ENCODE results near the gene IGFBP1. TPM values are rescaled to one million over a fixed set of nuclear protein-coding genes. Genes with fewer than 3 reads are reported as not detected.
A peak's percentile ranks its signal among the peaks of the same experiment; 100 is the strongest.
"Not testable (repeated sequence)": the region's sequence is repeated elsewhere in the genome, so short reads cannot be mapped to it uniquely, and the experiment has no call there.

The IGFBP1 gene
- total RNA-seq, 1 donor: 4.0 TPM

DNA sequence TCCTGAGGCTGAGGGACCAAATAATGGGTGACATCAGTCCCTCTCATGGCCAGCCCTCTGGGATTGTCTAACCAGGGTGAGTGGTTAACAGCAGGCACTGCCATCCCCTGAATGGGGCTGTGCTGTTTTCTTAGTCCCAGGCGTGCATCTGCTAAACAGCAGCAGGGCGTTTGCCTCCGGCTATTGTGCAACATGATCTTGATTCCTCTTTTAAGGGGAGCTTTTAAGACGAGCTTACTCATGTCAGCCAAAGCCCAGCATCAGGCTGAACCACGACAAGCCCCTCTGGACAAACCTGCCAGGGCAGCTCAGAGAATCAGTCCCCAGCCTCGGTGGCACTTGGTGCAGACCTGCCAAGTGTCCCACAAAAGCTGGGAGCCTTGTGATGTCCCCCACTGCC is 49.0 kb downstream of the IGFBP1 start:
- TF ChIP-seq, protein P1, sequence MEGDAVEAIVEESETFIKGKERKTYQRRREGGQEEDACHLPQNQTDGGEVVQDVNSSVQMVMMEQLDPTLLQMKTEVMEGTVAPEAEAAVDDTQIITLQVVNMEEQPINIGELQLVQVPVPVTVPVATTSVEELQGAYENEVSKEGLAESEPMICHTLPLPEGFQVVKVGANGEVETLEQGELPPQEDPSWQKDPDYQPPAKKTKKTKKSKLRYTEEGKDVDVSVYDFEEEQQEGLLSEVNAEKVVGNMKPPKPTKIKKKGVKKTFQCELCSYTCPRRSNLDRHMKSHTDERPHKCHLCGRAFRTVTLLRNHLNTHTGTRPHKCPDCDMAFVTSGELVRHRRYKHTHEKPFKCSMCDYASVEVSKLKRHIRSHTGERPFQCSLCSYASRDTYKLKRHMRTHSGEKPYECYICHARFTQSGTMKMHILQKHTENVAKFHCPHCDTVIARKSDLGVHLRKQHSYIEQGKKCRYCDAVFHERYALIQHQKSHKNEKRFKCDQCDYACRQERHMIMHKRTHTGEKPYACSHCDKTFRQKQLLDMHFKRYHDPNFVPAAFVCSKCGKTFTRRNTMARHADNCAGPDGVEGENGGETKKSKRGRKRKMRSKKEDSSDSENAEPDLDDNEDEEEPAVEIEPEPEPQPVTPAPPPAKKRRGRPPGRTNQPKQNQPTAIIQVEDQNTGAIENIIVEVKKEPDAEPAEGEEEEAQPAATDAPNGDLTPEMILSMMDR (IDR thresholded peaks at IDR 0.05; ENCODE audit: extremely low read depth, low read depth, low read length): no peak
- no peak overlapping the region for H3K4me2 ChIP-seq (ENCODE audit: insufficient read depth, low read length)
- H3K27me3 ChIP-seq (ENCODE audit: insufficient read depth, low read length): no peaks in the 10 kb centered on the region
- no peak overlapping the region for H3K4me3 ChIP-seq (ENCODE audit: insufficient read depth, low read length)
- H4K20me1 ChIP-seq (ENCODE audit: insufficient read depth, low read length): no peaks in the 10 kb centered on the region
- H3K4me1 ChIP-seq (ENCODE audit: insufficient read depth, low read length): no peaks in the 10 kb centered on the region
- H2AFZ ChIP-seq (ENCODE audit: low read length): no peak overlapping the region
- no peaks in the 10 kb centered on the region for H3K79me2 ChIP-seq (ENCODE audit: insufficient read depth, low read length)
- DNase-seq (ENCODE audit: insufficient read length, low spot score, missing footprints): no peak
- no peaks in the 10 kb centered on the region for H3K36me3 ChIP-seq (ENCODE audit: insufficient read depth, low read length)
- no peak overlapping the region for H3K27ac ChIP-seq (ENCODE audit: low read depth, low read length)
- H3K9me3 ChIP-seq (ENCODE audit: low read depth, low read length): no peaks in the 10 kb centered on the region

DNA sequence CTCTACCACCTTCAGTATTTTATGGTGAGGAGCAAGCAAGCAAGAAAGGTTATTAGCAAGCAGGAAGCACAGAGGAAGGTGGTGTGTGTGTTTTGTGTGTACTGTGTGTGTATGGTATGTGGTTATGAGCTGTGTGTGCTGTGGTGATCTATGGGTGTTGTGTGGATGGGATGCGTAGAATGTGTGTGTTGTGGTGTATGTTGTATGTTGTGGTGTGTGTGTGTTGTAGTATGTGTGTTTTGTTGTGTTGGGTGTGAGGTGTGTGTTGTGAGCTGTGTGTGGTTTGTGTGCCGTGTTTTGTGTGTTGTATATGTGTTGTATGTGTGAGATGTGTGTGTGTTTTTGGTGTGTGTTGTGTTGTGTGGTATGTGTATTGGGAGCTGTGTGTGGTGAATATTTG is 49.6 kb downstream of the IGFBP1 start:
- H3K4me2 ChIP-seq (ENCODE audit: insufficient read depth, low read length): no peak overlapping the region
- no peak for DNase-seq (ENCODE audit: insufficient read length, low spot score, missing footprints)
- H3K4me1 ChIP-seq (ENCODE audit: insufficient read depth, low read length): no peaks in the 10 kb centered on the region
- H4K20me1 ChIP-seq (ENCODE audit: insufficient read depth, low read length): no peaks in the 10 kb centered on the region
- H3K36me3 ChIP-seq (ENCODE audit: insufficient read depth, low read length): no peaks in the 10 kb centered on the region
- H3K9me3 ChIP-seq (ENCODE audit: low read depth, low read length): no peaks in the 10 kb centered on the region
- no peak overlapping the region for H3K4me3 ChIP-seq (ENCODE audit: insufficient read depth, low read length)
- no peak overlapping the region for H2AFZ ChIP-seq (ENCODE audit: low read length)
- H3K27ac ChIP-seq (ENCODE audit: low read depth, low read length): no peak overlapping the region
- TF ChIP-seq, protein P1 (IDR thresholded peaks at IDR 0.05; ENCODE audit: extremely low read depth, low read depth, low read length): no peak
- no peaks in the 10 kb centered on the region for H3K27me3 ChIP-seq (ENCODE audit: insufficient read depth, low read length)
- H3K79me2 ChIP-seq (ENCODE audit: insufficient read depth, low read length): no peaks in the 10 kb centered on the region

DNA sequence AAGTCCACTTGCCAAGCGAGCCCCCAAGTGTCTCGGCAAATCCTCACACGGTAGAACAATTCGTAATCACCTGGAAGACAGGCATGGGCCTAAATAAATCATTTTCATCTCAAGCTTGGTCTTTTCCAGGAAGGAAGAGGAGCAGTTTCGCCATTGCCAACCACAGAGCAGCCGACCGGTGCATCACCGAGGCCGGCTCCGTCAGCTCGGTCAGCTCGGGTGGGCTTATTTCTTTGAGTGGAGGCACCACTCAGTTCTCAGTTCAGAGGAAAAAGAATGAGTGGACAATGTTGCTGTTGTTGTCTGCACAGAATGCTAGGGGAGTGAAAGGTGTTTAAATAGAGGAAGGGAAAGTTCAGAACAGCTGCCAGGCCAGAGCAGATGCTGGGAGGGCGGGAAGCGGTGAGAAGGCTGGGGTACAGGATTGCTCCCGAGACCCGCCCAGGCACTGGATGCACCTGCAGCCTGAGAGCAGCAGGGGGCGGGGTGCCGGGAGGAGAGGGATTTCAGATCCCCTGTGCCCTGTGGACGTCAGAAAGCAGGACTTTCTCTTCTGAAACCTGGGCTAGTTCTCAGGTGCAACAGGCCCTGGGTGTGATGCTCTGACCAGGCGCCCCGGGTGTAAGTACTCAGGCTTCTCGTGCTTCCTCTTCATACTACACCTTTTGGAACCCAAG is 50.5 kb downstream of the IGFBP1 start:
- Histone ChIP-seq H4K20me1 (ENCODE audit: insufficient read depth, low read length) (no peaks in the 10 kb centered on the region), H3K4me2 (ENCODE audit: insufficient read depth, low read length) (no peak overlapping the region), H3K79me2 (ENCODE audit: insufficient read depth, low read length) (no peaks in the 10 kb centered on the region), H3K36me3 (ENCODE audit: insufficient read depth, low read length) (no peaks in the 10 kb centered on the region), H3K27me3 (ENCODE audit: insufficient read depth, low read length) (no peaks in the 10 kb centered on the region), H2AFZ (ENCODE audit: low read length) (no peak overlapping the region), H3K27ac (ENCODE audit: low read depth, low read length) (no peak overlapping the region), H3K9me3 (ENCODE audit: low read depth, low read length) (no peaks in the 10 kb centered on the region), H3K4me3 (ENCODE audit: insufficient read depth, low read length) (no peak overlapping the region), H3K4me1 (ENCODE audit: insufficient read depth, low read length) (peaks cover 2% of the 10 kb centered on the region)
- TF ChIP-seq, protein P1 (IDR thresholded peaks at IDR 0.05; ENCODE audit: extremely low read depth, low read depth, low read length): no peak
- DNase-seq (ENCODE audit: insufficient read length, low spot score, missing footprints): no peak

DNA sequence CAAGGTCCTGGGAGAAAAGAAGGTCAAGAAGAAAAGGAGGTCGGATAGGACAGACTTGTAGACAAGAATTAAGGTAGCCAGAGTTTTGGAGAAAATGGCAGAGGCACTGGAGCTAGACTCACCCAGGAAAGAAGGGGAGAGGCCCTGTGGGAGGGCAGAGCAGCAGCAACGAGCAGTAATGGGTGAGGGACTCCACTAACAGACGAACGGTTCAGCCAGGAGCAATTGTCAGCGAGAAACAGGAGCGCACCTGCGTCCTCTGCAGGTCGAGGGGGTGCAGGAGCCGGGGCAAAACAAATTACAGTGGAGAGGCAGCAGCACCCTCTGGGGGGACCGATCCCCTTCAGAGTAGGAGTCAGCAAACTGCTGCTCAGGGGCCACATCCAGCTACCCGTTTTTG is 51.3 kb downstream of the IGFBP1 start:
- Histone ChIP-seq H3K27me3 (ENCODE audit: insufficient read depth, low read length) (no peaks in the 10 kb centered on the region), H3K27ac (ENCODE audit: low read depth, low read length) (no peak overlapping the region), H3K4me2 (ENCODE audit: insufficient read depth, low read length) (no peak overlapping the region), H3K4me1 (ENCODE audit: insufficient read depth, low read length) (peaks cover 3% of the 10 kb centered on the region), H3K36me3 (ENCODE audit: insufficient read depth, low read length) (no peaks in the 10 kb centered on the region), H4K20me1 (ENCODE audit: insufficient read depth, low read length) (no peaks in the 10 kb centered on the region), H3K79me2 (ENCODE audit: insufficient read depth, low read length) (no peaks in the 10 kb centered on the region), H3K9me3 (ENCODE audit: low read depth, low read length) (no peaks in the 10 kb centered on the region), H3K4me3 (ENCODE audit: insufficient read depth, low read length) (no peak overlapping the region), H2AFZ (ENCODE audit: low read length) (no peak overlapping the region)
- no peak for DNase-seq (ENCODE audit: insufficient read length, low spot score, missing footprints)
- TF ChIP-seq, protein P1 (IDR thresholded peaks at IDR 0.05; ENCODE audit: extremely low read depth, low read depth, low read length): no peak

DNA sequence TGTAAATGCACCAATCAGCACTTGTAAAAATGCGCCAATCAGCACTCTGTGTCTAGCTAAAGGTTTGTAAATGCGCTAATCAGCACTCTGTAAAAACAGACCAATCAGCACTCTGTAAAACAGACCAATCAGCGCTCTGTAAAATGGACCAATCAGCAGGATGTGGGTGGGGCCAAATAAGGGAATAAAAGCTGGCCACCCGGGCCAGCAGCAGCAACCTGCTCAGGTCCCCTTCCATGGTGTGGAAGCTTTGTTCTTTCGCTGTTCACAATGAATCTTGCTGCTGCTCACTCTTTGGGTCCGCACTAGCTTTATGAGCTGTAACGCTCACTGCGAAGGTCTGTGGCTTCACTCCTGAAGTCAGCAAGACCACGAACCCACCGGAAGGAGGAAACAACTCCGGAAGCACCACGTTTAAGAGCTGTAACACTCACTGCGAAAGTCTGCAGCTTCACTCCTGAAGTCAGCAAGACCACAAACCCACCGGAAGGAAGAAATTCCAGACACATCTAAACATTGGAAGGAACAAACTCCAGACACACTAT is 52.0 kb downstream of the IGFBP1 start:
- DNase-seq (ENCODE audit: insufficient read length, low spot score, missing footprints); H3K36me3 ChIP-seq (ENCODE audit: insufficient read depth, low read length); H3K4me1 ChIP-seq (ENCODE audit: insufficient read depth, low read length); H3K9me3 ChIP-seq (ENCODE audit: low read depth, low read length); H3K27ac ChIP-seq (ENCODE audit: low read depth, low read length); H3K79me2 ChIP-seq (ENCODE audit: insufficient read depth, low read length); H3K27me3 ChIP-seq (ENCODE audit: insufficient read depth, low read length); H4K20me1 ChIP-seq (ENCODE audit: insufficient read depth, low read length): not testable (repeated sequence)
- peak overlapping the region; percentile 57 for H3K4me3 ChIP-seq (ENCODE audit: insufficient read depth, low read length)
- peak overlapping the region; percentile 90 for H2AFZ ChIP-seq (ENCODE audit: low read length)
- peak overlapping the region; percentile 46 for H3K4me2 ChIP-seq (ENCODE audit: insufficient read depth, low read length)
